Rectal smooth muscle tissue (tissue), 1 donor: ENCODE measurements around the gene ULK2.
"Not testable (repeated sequence)": the region's sequence is repeated elsewhere in the genome, so short reads cannot be mapped to it uniquely, and the experiment has no call there.

Source experiments
- H3K27ac ChIP-seq: one replicate; pipeline ENCODE4 v1.7.0; 2013; ENCODE audit warnings: low read depth, low read length, inconsistent platforms
- H3K27me3 ChIP-seq: one replicate; pipeline ENCODE4 v1.7.0; 2013; ENCODE audit warnings: low read length; ENCODE audit not compliant: control insufficient read depth, insufficient read depth
- H3K36me3 ChIP-seq: one replicate; pipeline ENCODE4 v1.7.0; 2013; ENCODE audit warnings: low read length; ENCODE audit not compliant: control insufficient read depth, insufficient read depth
- H3K4me1 ChIP-seq: one replicate; pipeline ENCODE4 v1.7.0; 2013; ENCODE audit warnings: low read length; ENCODE audit not compliant: control insufficient read depth, insufficient read depth
- H3K4me3 ChIP-seq: one replicate; pipeline ENCODE4 v1.7.0; 2013; ENCODE audit warnings: low read length
- H3K9ac ChIP-seq: one replicate; pipeline ENCODE4 v1.7.0; 2013; ENCODE audit warnings: low read length

ULK2 gene

GRCh38 chr17:19867329-19868078 is at the start of gene ULK2:
TSS of gene ULK2 (minus strand) at chr17:19867936. CDS start at chr17:19867417, 519 bp downstream.
- peak within 1 kb of the TSS; percentile 73 for H3K9ac ChIP-seq
- H3K36me3 ChIP-seq = no peaks in the 10 kb centered on the region
- H3K4me1 ChIP-seq = no peaks in the 10 kb centered on the region
- H3K4me3 ChIP-seq = peak within 1 kb of the TSS; percentile 67
- no peaks in the 10 kb centered on the region for H3K27me3 ChIP-seq
- peak within 1 kb of the TSS; percentile 86 for H3K27ac ChIP-seq

GRCh38 chr17:19915245-19915978 is 47.7 kb upstream of the ULK2 start:
- no peak overlapping the region for H3K27ac ChIP-seq
- no peaks in the 10 kb centered on the region for H3K27me3 ChIP-seq
- peaks cover 11% of the 10 kb centered on the region for H3K36me3 ChIP-seq

GRCh38 chr17:19911033-19911432 is 43.3 kb upstream of the ULK2 start:
- Histone ChIP-seq H3K36me3 (peaks cover 17% of the 10 kb centered on the region), H3K4me1 (no peaks in the 10 kb centered on the region), H3K9ac (no peak overlapping the region), H3K27me3 (no peaks in the 10 kb centered on the region), H3K4me3 (no peak overlapping the region), H3K27ac (no peak overlapping the region)

More at GRCh38 chr17:19915245-19915978, 47.7 kb upstream of the ULK2 start:
- no peaks in the 10 kb centered on the region for H3K4me1 ChIP-seq
- no peak overlapping the region for H3K4me3 ChIP-seq
- no peak overlapping the region for H3K9ac ChIP-seq

GRCh38 chr17:19909139-19909538 is 41.4 kb upstream of the ULK2 start:
- Histone ChIP-seq H3K4me3 (no peak overlapping the region), H3K27me3 (no peaks in the 10 kb centered on the region), H3K27ac (no peak overlapping the region), H3K36me3 (peaks cover 21% of the 10 kb centered on the region), H3K4me1 (no peaks in the 10 kb centered on the region), H3K9ac (no peak overlapping the region)

- peaks cover 22% of the 10 kb centered on the region for H3K36me3 ChIP-seq
- no peak overlapping the region for H3K27ac ChIP-seq
These were observed 37.8 kb upstream of the ULK2 start for GRCh38 chr17:19905502-19905901.

GRCh38 chr17:19904924-19905323 is 37.2 kb upstream of the ULK2 start:
- Histone ChIP-seq H3K4me1 (no peaks in the 10 kb centered on the region), H3K36me3 (peaks cover 22% of the 10 kb centered on the region), H3K27ac (no peak overlapping the region), H3K27me3 (no peaks in the 10 kb centered on the region), H3K9ac (no peak overlapping the region), H3K4me3 (no peak overlapping the region)

More at GRCh38 chr17:19905502-19905901, 37.8 kb upstream of the ULK2 start:
- Histone ChIP-seq H3K27me3 (no peaks in the 10 kb centered on the region), H3K9ac (no peak overlapping the region), H3K4me3 (no peak overlapping the region), H3K4me1 (no peaks in the 10 kb centered on the region)

- H3K4me1 ChIP-seq = no peaks in the 10 kb centered on the region
- no peaks in the 10 kb centered on the region for H3K27me3 ChIP-seq
These were observed 36.7 kb upstream of the ULK2 start for GRCh38 chr17:19904412-19904811.

GRCh38 chr17:19900809-19901208 is 33.1 kb upstream of the ULK2 start:
- Histone ChIP-seq H3K27ac (no peak overlapping the region), H3K27me3 (no peaks in the 10 kb centered on the region), H3K36me3 (peaks cover 11% of the 10 kb centered on the region), H3K4me3 (no peak overlapping the region), H3K4me1 (no peaks in the 10 kb centered on the region), H3K9ac (no peak overlapping the region)

More at GRCh38 chr17:19904412-19904811, 36.7 kb upstream of the ULK2 start:
- Histone ChIP-seq H3K9ac (no peak overlapping the region), H3K36me3 (peaks cover 22% of the 10 kb centered on the region), H3K27ac (no peak overlapping the region), H3K4me3 (no peak overlapping the region)

- H3K4me1 ChIP-seq = no peaks in the 10 kb centered on the region
- H3K27me3 ChIP-seq = no peaks in the 10 kb centered on the region
- no peak overlapping the region for H3K4me3 ChIP-seq
- no peak overlapping the region for H3K27ac ChIP-seq
- H3K9ac ChIP-seq = no peak overlapping the region
- H3K36me3 ChIP-seq = peaks cover 4% of the 10 kb centered on the region
These were observed 30.2 kb upstream of the ULK2 start for GRCh38 chr17:19897903-19898302.

GRCh38 chr17:19897090-19897837 is 29.5 kb upstream of the ULK2 start:
- no peaks in the 10 kb centered on the region for H3K4me1 ChIP-seq
- H3K9ac ChIP-seq = no peak overlapping the region
- H3K36me3 ChIP-seq = peaks cover 4% of the 10 kb centered on the region
- H3K27me3 ChIP-seq = no peaks in the 10 kb centered on the region
- no peak overlapping the region for H3K27ac ChIP-seq
- no peak overlapping the region for H3K4me3 ChIP-seq

- H3K4me3 ChIP-seq = no peak overlapping the region
These were observed 28.9 kb upstream of the ULK2 start for GRCh38 chr17:19896679-19897078.

GRCh38 chr17:19890554-19890953 is 22.8 kb upstream of the ULK2 start:
- H3K4me3 ChIP-seq, H3K27me3 ChIP-seq, H3K27ac ChIP-seq, H3K36me3 ChIP-seq, H3K9ac ChIP-seq, H3K4me1 ChIP-seq: not testable (repeated sequence)

More at GRCh38 chr17:19896679-19897078, 28.9 kb upstream of the ULK2 start:
- Histone ChIP-seq H3K27ac (no peak overlapping the region), H3K27me3 (no peaks in the 10 kb centered on the region), H3K9ac (no peak overlapping the region), H3K4me1 (no peaks in the 10 kb centered on the region), H3K36me3 (peaks cover 4% of the 10 kb centered on the region)
